CD4-positive, alpha-beta T cell treated with Interleukin-6 for 4 hours (primary cell): ENCODE results near the gene SPHKAP.
"Not testable (repeated sequence)": the region's sequence is repeated elsewhere in the genome, so short reads cannot be mapped to it uniquely, and the experiment has no call there.

Experiments used
- DNase-seq: peaks from one replicate; pipeline ENCODE4 v3.0.0-alpha.2; 2020; ENCODE audit warnings: mixed read lengths

SPHKAP gene

DNA sequence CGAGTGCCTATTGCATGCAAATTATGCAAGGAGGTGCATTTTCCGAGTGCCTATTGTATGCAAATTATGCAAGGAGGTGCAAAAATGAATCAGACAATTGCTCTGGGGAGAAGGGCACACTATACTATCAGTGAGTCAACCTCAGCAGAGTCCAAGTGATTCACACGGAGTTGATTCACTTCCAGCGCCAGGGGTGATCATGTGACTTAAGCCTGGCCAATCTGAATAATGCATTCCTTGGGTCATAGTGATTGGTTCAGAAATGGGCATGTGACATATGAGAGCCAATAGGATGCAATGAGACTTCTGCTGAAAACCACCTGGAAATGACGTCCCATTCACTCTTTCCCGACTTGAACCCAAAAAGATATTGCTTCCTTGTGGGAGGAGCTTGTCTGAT, 157.9 kb downstream of the SPHKAP start:
- no peak for DNase-seq

DNA sequence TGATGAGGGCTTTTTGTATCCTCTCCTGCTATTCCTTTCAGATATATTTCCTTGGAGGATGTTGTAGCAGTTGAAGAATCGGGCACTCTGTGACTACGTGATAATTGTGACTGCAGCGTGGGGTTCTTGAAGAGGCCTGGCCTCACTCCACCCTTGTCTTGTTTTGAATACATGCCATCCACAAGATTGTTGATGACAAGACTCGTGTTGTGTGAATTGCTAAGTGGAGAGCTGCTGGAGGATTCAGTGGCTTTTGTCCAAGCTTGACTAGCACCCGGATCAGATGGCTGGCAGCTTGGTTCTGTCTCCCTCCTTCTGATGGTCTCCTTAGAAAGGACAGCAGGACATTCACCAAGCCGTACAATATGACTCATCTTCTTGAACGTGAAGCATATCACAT, 163.2 kb downstream of the SPHKAP start:
- no peak for DNase-seq

DNA sequence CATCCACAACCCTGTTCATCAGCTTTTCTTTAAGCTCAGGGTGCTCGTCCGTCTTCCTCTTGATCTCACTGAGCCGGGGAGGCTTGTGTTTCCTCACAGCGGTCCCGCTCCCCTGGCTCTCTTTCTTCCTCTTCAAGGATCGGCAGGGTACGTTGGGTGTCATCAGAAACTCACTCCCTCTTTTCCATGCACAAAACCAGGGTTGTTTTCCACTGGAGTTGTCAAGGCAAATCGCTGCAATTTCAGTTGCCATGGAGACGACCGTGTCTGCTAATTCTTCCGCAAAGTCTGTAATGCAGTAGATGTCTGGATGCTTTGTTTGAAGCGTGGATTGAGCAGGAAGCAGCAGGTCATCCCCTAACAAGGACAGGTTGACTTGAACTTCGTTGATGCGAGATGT, 163.7 kb downstream of the SPHKAP start:
- no peak for DNase-seq

DNA sequence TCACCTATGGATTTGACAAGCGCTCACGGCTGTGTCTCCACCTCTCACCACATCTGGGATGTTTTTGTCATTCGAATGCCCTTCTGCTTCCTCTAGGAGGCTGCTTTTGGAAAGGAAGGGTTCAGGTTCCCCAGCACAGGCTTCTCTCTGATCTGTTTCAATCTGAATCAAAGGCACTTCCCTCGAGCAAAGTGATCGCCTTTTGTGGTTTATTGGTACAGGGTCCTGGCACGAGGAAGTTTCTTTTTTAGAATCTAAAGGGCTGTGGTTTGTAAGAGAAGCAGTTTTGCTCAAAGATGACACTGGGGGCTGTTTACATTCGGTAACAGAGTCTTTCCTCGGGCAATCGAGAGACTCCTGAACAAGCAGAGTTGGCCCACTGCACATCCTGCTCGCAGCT, 165.1 kb downstream of the SPHKAP start:
- DNase-seq, result no peak

DNA sequence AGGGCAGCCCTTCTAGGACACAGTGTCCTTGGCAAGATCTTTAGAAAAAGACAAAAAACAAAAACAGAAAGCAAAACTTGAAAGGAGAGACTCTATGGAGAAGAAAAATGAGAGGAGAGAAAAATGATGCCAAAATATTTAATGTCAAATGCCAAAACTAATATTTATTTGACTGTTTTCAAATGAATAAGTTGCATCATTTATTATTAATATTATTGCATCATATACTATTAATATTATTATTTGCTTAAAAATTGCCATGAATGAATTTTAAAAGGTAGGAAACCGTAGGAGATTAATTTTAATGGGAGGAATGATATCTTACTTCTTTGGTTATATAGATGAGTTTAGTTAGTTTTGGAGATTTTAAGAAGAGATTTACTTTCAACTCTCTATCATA, 165.7 kb downstream of the SPHKAP start:
- DNase-seq, result no peak

DNA sequence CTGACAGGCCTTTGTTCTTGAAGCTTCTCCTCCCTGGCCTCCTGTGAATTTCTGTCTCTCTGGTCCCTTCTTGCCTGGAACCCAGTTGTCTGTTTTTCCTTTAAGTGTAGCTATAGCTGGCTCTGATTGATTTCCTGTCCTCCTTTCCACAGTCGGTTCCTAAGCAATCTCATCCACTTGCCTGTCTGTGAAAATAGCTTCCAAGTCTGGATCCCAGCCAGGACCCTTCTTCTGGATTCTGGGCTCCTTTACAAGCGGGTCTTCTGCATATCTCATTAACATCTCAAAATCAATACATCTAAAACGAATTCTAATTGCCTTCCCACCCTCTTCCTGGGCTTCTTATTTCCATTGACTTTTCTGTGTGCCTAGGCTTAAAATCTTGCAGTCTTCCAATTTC, 185.1 kb downstream of the SPHKAP start:
- no peak for DNase-seq

DNA sequence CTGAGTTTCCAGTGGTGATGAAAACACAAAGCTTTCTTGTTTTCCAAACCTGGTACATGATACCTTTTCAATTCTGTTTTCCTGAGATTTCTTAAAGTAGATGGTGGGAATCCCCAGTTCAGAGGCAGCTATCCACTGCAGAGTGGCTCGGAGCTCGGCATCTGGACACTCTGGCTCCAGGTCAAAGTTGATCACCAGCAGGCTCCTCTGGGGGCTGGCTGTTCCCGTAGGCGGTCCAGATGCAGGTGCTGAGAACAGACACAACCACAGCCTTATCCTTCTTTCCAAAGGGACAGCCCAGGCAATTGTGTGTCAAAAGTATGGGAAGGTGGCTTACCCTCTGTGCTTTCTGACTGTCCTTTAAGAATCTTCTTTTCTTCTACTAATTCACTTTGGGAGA, 190.6 kb downstream of the SPHKAP start:
- DNase-seq, result no peak

DNA sequence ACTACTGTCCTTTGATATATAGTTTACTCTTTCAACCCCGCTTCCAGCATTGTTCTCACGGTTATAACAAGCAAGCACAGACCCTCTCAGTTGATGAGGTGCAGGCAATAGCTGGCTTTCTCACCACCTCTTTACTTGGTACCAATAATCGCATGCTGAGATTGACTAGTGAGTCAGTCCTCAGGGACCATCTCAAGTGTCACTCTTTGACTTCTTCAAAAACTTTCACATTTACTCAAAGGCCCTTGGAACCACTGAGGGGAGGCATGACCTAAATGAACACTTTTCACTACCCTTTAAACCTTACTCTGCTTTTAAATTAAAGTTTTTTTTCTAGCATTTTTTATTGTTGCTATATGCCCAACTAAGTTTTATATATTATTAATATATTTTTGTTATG, 208.2 kb downstream of the SPHKAP start:
- no peak for DNase-seq

DNA sequence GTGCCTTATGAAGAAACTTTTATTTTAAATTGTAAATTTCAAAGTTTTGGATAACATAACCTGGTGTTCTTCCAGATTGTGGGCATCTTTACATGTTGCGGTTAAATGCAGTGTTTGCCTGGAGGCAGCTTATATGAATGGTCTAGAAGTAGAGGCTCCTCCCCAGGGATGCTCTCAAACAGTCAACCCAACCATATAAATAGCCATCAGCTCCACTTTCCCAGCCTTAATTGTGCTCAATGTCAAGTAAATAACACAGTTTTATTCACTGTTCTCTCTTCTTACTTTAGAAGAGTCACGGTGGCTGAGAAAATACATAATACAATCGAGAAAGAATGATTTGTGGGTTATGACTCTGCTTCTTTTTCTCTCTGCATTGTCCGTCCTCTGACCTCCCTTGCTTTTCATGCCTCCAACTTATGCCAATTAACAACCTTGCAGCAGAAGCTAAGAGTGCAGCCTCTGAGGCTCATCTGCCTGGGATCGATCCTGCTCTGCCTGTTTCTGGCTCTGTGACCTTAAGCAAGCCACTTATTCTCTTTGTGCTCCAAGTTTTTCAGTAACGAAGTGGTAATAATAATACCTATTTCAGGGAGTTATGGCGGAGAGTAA, 209.8 kb downstream of the SPHKAP start:
- DNase-seq, result no peak

DNA sequence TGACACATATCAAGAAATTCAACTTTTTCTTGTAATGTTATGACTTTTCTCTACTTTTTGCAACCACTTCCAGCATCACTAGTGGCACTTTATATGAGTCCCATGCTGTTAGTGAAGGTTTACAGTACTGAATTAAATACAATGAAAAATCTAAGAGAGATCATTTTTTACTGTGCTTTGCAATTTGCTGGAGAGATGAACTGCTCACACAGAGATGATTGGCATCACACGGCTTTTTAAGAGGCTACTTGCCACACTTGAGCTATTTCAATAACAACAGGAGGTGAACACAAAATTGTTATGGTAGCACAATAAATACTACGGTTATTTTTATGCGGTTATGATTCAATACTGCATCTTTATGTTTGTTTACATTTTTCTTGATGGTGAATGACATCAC, 221.2 kb downstream of the SPHKAP start:
- no peak for DNase-seq

DNA sequence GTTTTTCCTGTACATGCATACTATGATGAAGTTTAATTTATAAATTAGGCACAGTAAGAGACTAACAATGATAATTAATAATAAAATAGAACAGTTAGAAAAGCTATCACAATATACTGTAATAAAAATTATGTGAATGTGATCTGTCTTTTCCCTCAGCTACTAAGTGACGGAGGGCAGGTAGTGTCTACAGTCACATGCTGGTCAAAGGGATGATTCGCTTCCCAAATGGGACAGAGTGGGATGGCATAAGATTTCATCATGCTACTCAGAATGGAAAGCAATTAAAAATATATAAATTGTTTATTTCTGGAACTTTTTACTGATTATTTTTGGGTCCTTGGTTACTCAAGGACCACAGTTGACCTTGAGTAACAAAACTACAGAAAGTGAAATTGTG, 238.5 kb downstream of the SPHKAP start:
- DNase-seq, result no peak

DNA sequence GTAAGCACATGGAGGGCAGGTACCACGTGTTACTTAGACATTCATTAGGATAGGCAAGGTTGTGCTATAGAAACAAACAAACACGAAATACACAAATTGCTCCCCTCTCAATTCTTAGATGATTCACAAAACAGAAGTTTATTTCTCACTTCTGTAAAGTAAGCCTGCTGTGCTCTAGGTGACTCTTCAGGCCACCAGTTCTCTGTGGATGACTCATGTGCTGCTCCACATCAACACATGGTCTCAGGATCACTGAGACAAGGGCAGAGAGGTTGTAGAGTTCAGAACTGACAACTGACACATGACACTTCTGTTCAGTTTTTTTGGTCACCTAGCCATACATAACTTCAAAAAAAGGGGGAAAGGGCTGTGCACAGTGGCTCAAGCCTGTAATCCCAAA, 239.5 kb downstream of the SPHKAP start:
- no peak for DNase-seq

DNA sequence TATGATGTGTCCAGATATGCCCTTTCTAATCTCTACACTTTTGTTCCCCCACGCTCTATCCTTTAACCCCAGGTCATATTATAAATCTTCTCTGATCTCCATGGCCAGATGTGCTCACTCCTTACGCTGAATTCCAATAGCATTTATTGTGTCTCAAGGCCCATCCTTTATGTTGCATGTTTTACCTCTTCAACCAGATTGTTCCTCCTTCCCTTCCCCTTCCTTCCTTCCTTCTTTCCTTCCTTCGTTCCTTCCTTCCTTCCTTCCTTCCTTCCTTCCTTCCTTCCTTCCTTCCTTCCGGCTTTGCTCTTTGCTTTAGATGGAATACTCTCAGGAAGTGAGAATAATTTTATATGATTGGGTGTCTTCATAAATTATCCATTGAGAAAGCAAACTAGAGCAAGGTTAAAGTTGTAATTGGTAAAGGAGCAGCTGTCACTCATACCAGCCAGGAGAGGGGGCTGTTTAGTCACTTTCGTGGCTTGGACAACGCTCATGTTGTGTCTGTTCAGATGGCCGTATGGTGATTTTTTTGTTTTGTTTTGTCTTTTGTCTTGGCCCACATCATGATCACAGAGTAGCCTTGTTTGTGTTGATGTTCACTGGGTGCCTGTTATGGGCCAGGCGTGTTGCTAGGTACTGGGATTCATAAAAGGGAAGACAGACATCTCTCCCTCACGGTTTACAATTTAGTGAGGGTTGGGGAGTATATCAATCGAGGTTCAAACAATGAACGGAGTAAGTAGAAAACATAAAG, 242.0 kb downstream of the SPHKAP start:
- DNase-seq, result no peak

DNA sequence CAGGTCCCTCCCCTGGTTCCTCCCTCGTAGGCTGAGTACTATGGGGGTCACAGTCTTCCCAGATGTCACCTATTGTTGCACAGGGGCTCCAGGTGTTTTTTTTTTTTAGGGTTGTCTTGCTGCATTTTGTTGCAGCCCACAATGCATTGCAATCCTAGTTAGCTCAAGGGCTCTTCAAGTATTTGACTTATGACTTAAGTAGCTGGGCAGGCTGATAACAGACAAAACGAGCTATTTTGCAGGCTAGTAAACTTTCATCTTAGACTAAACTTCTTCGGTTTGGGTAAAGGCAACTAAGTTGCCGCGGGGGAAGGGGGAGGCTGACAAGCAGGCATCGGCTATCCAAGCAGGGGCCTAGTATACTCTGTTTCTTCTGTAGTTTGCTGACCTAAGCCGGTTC, 245.2 kb downstream of the SPHKAP start:
- not testable (repeated sequence) for DNase-seq

DNA sequence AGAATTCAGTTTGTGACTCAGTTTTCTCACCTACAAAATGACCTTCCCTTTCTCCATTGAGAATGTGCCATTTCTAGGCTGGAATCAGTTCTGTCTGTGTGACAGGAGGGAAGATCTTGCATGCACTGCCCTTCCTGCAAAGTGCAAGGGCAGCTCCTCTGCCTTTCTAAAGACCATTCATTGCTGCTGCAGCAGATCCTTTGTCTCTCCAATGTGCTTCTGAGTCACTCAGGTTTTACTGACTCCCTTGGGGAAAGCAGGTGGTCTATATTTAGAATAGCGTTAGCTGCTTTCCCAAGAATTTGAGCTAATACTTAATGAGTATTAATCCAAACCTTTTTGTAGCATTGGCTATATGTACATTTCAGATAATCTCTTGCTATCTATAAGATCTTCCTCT, 247.6 kb downstream of the SPHKAP start:
- no peak for DNase-seq

DNA sequence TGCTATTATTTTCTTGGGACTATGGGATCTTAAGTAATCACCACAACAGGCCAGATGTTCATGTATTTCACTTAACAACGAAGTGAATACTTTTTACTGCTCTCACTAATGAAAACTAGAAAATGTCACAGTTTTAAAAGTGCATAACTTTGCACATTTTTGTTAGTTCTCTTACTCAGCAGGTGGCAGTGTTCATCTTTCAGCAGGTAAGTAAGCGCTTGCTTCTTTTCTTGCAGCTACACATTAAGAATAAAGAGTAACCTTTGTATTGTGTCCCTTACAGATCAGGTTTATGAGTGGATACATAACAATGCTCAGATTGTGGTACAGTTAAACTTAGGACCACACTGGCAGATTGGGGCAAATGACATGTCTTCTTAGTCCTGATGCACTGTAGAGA, 249.1 kb downstream of the SPHKAP start:
- DNase-seq, result no peak

DNA sequence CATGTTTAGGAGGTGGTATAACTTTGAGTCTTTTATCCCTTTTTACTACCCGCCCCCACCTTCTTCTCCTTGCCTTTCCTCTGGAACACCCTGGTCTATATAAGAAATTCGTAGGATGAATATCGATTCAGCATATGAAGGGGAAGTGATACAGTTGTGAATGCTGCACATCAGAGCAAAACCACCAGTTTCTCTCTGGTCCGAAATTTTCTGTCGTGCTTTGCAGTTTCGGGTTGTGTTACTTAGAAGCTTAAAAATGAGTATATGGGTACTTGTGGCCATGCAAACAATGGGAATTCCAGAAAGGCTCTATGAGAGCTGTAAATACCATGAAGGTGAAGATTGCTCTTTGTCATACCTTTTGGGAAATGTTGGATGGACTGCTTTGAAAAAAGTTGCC, 249.5 kb downstream of the SPHKAP start:
- no peak for DNase-seq
